ENCODE measurements around the gene SH3RF3.

GRCh38 chr2:109247340-109247739 lies 118.3 kb downstream of the SH3RF3 start:
- no peak for TF ChIP-seq CTCF (IDR thresholded peaks at IDR 0.05 in 2 of 3, conservative IDR thresholded peaks at IDR 0.05 in 1 of 3; ENCODE audit: borderline replicate concordance in 1 of 3, insufficient read depth in 1 of 3, low read depth in 2 of 3, low read length in 2 of 3)
- no peak for TF ChIP-seq YY1 (IDR thresholded peaks at IDR 0.05; ENCODE audit: extremely low read depth, insufficient replicate concordance, low read depth, low read length)
- no peak for TF ChIP-seq SP1 (IDR thresholded peaks at IDR 0.05; ENCODE audit: low read depth)
- TF ChIP-seq MAX (IDR thresholded peaks at IDR 0.05) = no peak
- TF ChIP-seq TCF7L2 (IDR thresholded peaks at IDR 0.05; ENCODE audit: borderline replicate concordance, extremely low read depth, insufficient read depth, insufficient read length) = no peak
- TF ChIP-seq POLR2A (IDR thresholded peaks at IDR 0.05; ENCODE audit: borderline replicate concordance, extremely low read depth, insufficient read depth, insufficient read length) = no peak
- no peak for TF ChIP-seq EZH2 (IDR thresholded peaks at IDR 0.05)
- no peak for TF ChIP-seq POLR2AphosphoS5 (IDR thresholded peaks at IDR 0.05; ENCODE audit: low read depth, low read length)
- no peak for TF ChIP-seq ATF3 (IDR thresholded peaks at IDR 0.05)
- TF ChIP-seq SIN3A (IDR thresholded peaks at IDR 0.05; ENCODE audit: low read depth) = no peak
- no peak for TF ChIP-seq ZNF274 (IDR thresholded peaks at IDR 0.05; ENCODE audit: low read depth, low read length)
- TF ChIP-seq REST (IDR thresholded peaks at IDR 0.05; ENCODE audit: low read depth) = no peak

Data from HCT116 (cell line).